Lower lobe of right lung (tissue), 2 donors: ENCODE data around the gene ERFL. TPM values are rescaled to one million over a fixed set of nuclear protein-coding genes. Genes with fewer than 3 reads are reported as not detected.
"Not testable (repeated sequence)": the region's sequence is repeated elsewhere in the genome, so short reads cannot be mapped to it uniquely, and the experiment has no call there.

Source experiments
- ATAC-seq, 2 donors: fragments of 200-7000 bp; cut with Tn5 transposase; one replicate each; pipeline ENCODE4 v1.9.1; 2020 to 2022; ENCODE audit warnings: mild to moderate bottlenecking in 2 of 2, moderate library complexity in 2 of 2
- DNase-seq: peaks from one replicate; pipeline ENCODE4 v3.0.0-alpha.2; 2020
- H3K27ac ChIP-seq: fragments of 200-600 bp; one replicate; pipeline ENCODE4 v1.8.0; 2022
- H3K27me3 ChIP-seq: fragments of 200-600 bp; one replicate; pipeline ENCODE4 v1.8.0; 2022; ENCODE audit warnings: low read depth
- H3K36me3 ChIP-seq: fragments of 200-600 bp; one replicate; pipeline ENCODE4 v1.8.0; 2022; ENCODE audit warnings: mild to moderate bottlenecking
- H3K4me1 ChIP-seq: fragments of 200-600 bp; one replicate; pipeline ENCODE4 v1.8.0; 2022
- H3K4me3 ChIP-seq: fragments of 200-600 bp; one replicate; pipeline ENCODE4 v1.8.0; 2022; ENCODE audit warnings: mild to moderate bottlenecking
- H3K9me3 ChIP-seq: fragments of 200-600 bp; one replicate; pipeline ENCODE4 v1.8.0; 2022
- CTCF ChIP-seq: fragments of 200-600 bp; IDR thresholded peaks from one replicate; pipeline ENCODE4 v1.8.0; 2022; ENCODE audit warnings: antibody characterized with exemption, mild to moderate bottlenecking
- intact Hi-C: fragments of 100-400 bp; cut with DNase I; formaldehyde crosslinking; loops from one replicate; pipeline ENCODE4 v1.11.0; 2022
- total RNA-seq: library from RNA; stranded (reverse); fragmentation: NEBNext Ultra II Directional; extraction: Animal tissue kit (Norgen Biotek cat#: 25700); gene quantifications from one replicate; pipeline ENCODE4 v1.2.1, GENCODE V29; 2021
- donor health status: DM: no; HTN: yes; CAD: no; lungs with severe emphysema.

Gene ERFL
- total RNA-seq, 1 donor from 2014 or later: 0.41 TPM

- Histone ChIP-seq H3K9me3 (no peaks in the 10 kb centered on the region), H3K27ac (peak overlapping the region; percentile 58), H3K27me3 (no peaks in the 10 kb centered on the region), H3K4me3 (no peak overlapping the region), H3K36me3 (no peaks in the 10 kb centered on the region), H3K4me1 (peaks cover 24% of the 10 kb centered on the region)
- ATAC-seq: no peak
- TF ChIP-seq CTCF: no peak
- intact Hi-C loops: no loop called here
- no peak for DNase-seq
These were observed 50.0 kb downstream of the ERFL start for GRCh38 chr19:41877916-41878905.

DNA sequence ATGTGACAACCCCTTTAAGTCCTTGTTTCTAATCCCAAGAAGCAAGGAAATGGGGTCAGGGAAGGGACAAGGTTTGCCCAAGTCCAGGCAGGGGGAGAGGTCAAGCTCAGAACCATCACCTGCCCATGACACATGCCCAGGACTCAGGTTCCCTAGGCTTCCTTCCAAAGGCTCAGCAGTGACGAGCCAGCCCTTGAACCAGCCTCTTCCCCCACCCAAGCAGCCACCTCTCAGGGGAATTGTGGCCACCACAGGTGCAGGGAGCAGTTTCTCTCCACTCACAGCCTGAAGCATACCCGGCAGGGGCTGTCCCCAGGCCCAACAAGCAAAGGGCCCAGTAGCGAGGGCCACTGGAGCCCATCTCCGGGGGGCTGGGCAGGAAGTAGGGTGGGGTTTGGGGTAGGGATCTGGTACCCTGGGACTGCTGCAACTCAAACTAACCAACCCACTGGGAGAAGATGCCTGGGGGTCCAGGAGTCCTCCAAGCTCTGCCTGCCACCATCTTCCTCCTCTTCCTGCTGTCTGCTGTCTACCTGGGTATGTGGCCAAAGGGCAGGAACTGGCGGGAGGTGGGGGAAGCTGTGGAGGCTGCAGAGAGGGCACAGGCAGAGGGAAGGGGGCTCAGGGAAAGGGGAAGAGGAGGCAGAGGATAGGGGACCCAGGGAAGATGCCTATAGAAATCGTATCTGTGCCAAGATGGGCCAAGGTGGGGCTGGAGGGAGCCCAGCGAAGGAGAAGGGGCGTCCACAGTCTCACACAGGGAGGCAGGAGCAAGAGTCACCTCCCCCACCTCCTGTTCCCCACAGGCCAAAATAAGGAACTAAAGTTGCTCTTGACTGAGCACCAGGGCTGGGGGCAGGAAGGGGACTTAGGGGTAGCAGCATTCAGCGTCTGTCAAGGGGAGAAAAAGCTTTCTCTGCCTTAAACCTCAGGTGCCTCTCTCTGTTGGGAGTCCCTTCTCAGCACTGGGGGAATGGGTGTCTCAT is 51.1 kb downstream of the ERFL start, which contains the start of gene CD79A:
Gene CD79A, plus strand, starts transcription at position 433 of the 986 bp plus-strand sequence. Its CDS starts 26 bp downstream, at position 459.
- Histone ChIP-seq H3K27ac (peak within 1 kb of the TSS; percentile 58), H3K4me3 (no peak within 1 kb of the TSS), H3K4me1 (peaks cover 30% of the 10 kb centered on the region), H3K9me3 (no peaks in the 10 kb centered on the region), H3K36me3 (peaks cover 6% of the 10 kb centered on the region), H3K27me3 (no peaks in the 10 kb centered on the region)
- intact Hi-C loops: no loop called here
- DNase-seq: peak; percentile 59
- no peak for ATAC-seq
- TF ChIP-seq CTCF: no peak

DNA sequence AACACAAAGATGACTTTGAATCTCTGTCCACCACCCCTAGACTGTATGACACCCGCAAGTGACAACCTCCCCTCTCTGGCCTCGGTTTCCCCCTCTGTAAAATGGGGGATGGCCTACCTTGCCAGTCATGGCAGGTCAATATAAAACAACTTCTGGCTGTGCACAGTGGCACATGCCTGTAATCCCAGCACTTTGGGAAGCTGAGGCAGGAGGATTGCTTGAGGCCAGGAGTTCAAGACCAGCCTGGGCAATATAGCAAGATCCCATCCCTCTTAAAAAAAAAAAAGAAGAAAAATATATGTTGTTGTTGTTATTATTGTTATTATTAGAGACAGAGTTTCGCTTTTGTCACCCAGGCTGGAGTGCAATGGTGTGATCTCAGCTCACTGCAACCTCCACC is 52.3 kb downstream of the ERFL start:
- DNase-seq: peak; percentile 2
- H3K4me3 ChIP-seq, H3K9me3 ChIP-seq, intact Hi-C loops, ATAC-seq, H3K27me3 ChIP-seq: not testable (repeated sequence)
- H3K4me1 ChIP-seq: peaks cover 38% of the 10 kb centered on the region
- H3K27ac ChIP-seq: peak overlapping the region; percentile 36
- H3K36me3 ChIP-seq: peaks cover 18% of the 10 kb centered on the region

- H3K4me3 ChIP-seq: no peak overlapping the region
- H3K9me3 ChIP-seq: no peaks in the 10 kb centered on the region
- H3K27ac ChIP-seq: no peak overlapping the region
- ATAC-seq (peak; percentile 71 to 81), DNase-seq (peak; percentile 87)
- TF ChIP-seq CTCF: peak; percentile 81
- intact Hi-C loops: no loop called here
- no peaks in the 10 kb centered on the region for H3K27me3 ChIP-seq
- H3K4me1 ChIP-seq: peaks cover 66% of the 10 kb centered on the region
- H3K36me3 ChIP-seq: peaks cover 48% of the 10 kb centered on the region
These were observed 55.2 kb downstream of the ERFL start for GRCh38 chr19:41872775-41873647.

DNA sequence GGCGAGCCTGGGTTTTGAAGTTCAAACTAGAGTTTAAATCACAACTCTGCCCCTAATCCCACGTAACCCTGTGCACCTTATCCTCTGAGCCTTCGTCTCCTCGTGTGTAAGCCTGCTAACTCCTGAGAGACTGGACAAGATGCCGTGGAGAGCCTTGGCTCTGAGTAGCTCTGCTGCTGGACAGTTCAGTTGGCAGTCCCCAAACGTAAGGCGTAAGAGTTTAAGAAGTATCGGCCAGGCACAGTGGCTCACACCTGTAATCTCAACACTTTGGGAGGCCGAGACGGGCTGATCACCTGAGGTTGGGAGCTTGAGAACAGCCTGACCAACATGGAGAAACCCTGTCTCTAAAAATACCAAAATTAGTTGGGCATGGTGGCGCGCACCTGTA is 55.9 kb downstream of the ERFL start:
- TF ChIP-seq CTCF: no peak
- Histone ChIP-seq H3K36me3 (peaks cover 54% of the 10 kb centered on the region), H3K4me1 (peaks cover 72% of the 10 kb centered on the region), H3K4me3 (no peak overlapping the region), H3K27me3 (no peaks in the 10 kb centered on the region), H3K9me3 (no peaks in the 10 kb centered on the region), H3K27ac (peak overlapping the region; percentile 58)
- DNase-seq: no peak
- intact Hi-C loops: no loop called here
- ATAC-seq: no peak
